SK-N-SH treated with all-trans-retinoic acid at 6 μM for 48 hours (cell line): Measurements from ENCODE around the gene PASK.

ENCODE experiments used
- ATAC-seq: fragments of 200-7000 bp; cut with Tn5 transposase; 3 replicates; pipeline ENCODE4 v1.9.1; 2020; ENCODE audit warnings: mild to moderate bottlenecking, moderate library complexity
- BACH2 ChIP-seq: fragments of 250-450 bp; sonication (Bioruptor Pico); IDR thresholded peaks from 2 replicates; pipeline ENCODE4 v1.9.0; 2021; ENCODE audit warnings: mild to moderate bottlenecking, borderline replicate concordance
- CREB5 ChIP-seq: fragments of 250-450 bp; sonication (Bioruptor Pico); IDR thresholded peaks from 2 replicates; pipeline ENCODE4 v1.5.1; 2020; ENCODE audit warnings: low read depth, mild to moderate bottlenecking, moderate library complexity
- CSDC2 ChIP-seq: fragments of 250-450 bp; sonication (Bioruptor Pico); IDR thresholded peaks from 2 replicates; pipeline ENCODE4 v1.5.0; 2020; ENCODE audit warnings: mild to moderate bottlenecking, moderate library complexity
- CSRNP3 ChIP-seq: fragments of 250-450 bp; sonication (Bioruptor Pico); IDR thresholded peaks from 2 replicates; pipeline ENCODE4 v1.5.1; 2021; ENCODE audit warnings: mild to moderate bottlenecking, moderate library complexity
- ESRRG ChIP-seq: fragments of 250-450 bp; sonication (Bioruptor Pico); IDR thresholded peaks from 2 replicates; pipeline ENCODE4 v1.6.1; 2021; ENCODE audit warnings: mild to moderate bottlenecking
- GLIS3 ChIP-seq: fragments of 250-450 bp; sonication (Bioruptor Pico); IDR thresholded peaks from 2 replicates; pipeline ENCODE4 v1.5.0; 2020; ENCODE audit warnings: mild to moderate bottlenecking, moderate library complexity
- ISL1 ChIP-seq: fragments of 250-450 bp; sonication (Bioruptor Pico); IDR thresholded peaks from 2 replicates; pipeline ENCODE4 v2.1.2; 2022; ENCODE audit warnings: mild to moderate bottlenecking, moderate library complexity
- PATZ1 ChIP-seq: fragments of 250-450 bp; sonication (Bioruptor Pico); IDR thresholded peaks from 2 replicates; pipeline ENCODE4 v1.8.0; 2020; ENCODE audit warnings: mild to moderate bottlenecking, moderate library complexity, borderline replicate concordance
- POU6F1 ChIP-seq: fragments of 250-450 bp; sonication (Bioruptor Pico); IDR thresholded peaks from 2 replicates; pipeline ENCODE4 v1.8.0; 2021; ENCODE audit warnings: low read depth, mild to moderate bottlenecking, moderate library complexity, borderline replicate concordance
- PPARA ChIP-seq: fragments of 250-450 bp; sonication (Bioruptor Pico); IDR thresholded peaks from 2 replicates; pipeline ENCODE4 v1.5.0; 2020; ENCODE audit warnings: mild to moderate bottlenecking, borderline replicate concordance
- RARB ChIP-seq: fragments of 250-450 bp; sonication (Bioruptor Pico); IDR thresholded peaks from 2 replicates; pipeline ENCODE4 v1.8.0; 2021; ENCODE audit warnings: mild to moderate bottlenecking, moderate library complexity
- SNAI2 ChIP-seq: fragments of 250-450 bp; sonication (Bioruptor Pico); IDR thresholded peaks from 2 replicates; pipeline ENCODE4 v1.5.0; 2020; ENCODE audit warnings: mild to moderate bottlenecking, moderate library complexity
- TCF4 ChIP-seq: fragments of 250-450 bp; sonication (Bioruptor Pico); IDR thresholded peaks from 2 replicates; pipeline ENCODE4 v1.8.0; 2021; ENCODE audit warnings: mild to moderate bottlenecking, moderate library complexity, borderline replicate concordance
- TOX ChIP-seq: fragments of 250-450 bp; sonication (Bioruptor Pico); IDR thresholded peaks from 2 replicates; pipeline ENCODE4 v1.8.0; 2021; ENCODE audit warnings: mild to moderate bottlenecking, moderate library complexity, borderline replicate concordance
- ZC3H10 ChIP-seq: fragments of 250-450 bp; sonication (Bioruptor Pico); IDR thresholded peaks from 2 replicates; pipeline ENCODE4 v1.5.1; 2021; ENCODE audit warnings: mild to moderate bottlenecking, moderate library complexity
- ZFP3 ChIP-seq: fragments of 250-450 bp; sonication (Bioruptor Pico); IDR thresholded peaks from 2 replicates; pipeline ENCODE4 v1.5.0; 2020; ENCODE audit warnings: mild to moderate bottlenecking, moderate library complexity
- ZFP30 ChIP-seq: fragments of 450-650 bp; formaldehyde crosslinking; IDR thresholded peaks from 2 replicates; pipeline ENCODE4 v1.5.0; 2022; ENCODE audit warnings: mild to moderate bottlenecking, moderate library complexity
- ZNF565 ChIP-seq: fragments of 450-650 bp; formaldehyde crosslinking; conservative IDR thresholded peaks from 2 replicates; pipeline ENCODE4 v1.5.0; 2020; ENCODE audit warnings: low read depth, mild to moderate bottlenecking, moderate library complexity
- ZNF70 ChIP-seq: fragments of 450-650 bp; formaldehyde crosslinking; IDR thresholded peaks from 2 replicates; pipeline ENCODE4 v1.5.0; 2020; ENCODE audit warnings: mild to moderate bottlenecking, moderate library complexity
- ZNF8 ChIP-seq: fragments of 450-650 bp; formaldehyde crosslinking; IDR thresholded peaks from 2 replicates; pipeline ENCODE4 v1.5.0; 2020; ENCODE audit warnings: mild to moderate bottlenecking, moderate library complexity

PASK gene

GRCh38 chr2:241189093-241189855 lies 40.0 kb upstream of the PASK start:
- no peak for ATAC-seq
- no peak for TF ChIP-seq ZFP3 (CRISPR knock-in tag)
- no peak for TF ChIP-seq BACH2 (CRISPR knock-in tag)
- TF ChIP-seq SNAI2 (CRISPR knock-in tag), result no peak
- TF ChIP-seq ZFP30 (CRISPR knock-in tag), result no peak
- TF ChIP-seq, all 23 proteins: peak for 0

- ATAC-seq, result no peak; the same call in 2 of the 3 replicates
- no peak for TF ChIP-seq CREB5
- no peak for TF ChIP-seq ISL1
- no peak for TF ChIP-seq SNAI2 (CRISPR knock-in tag)
- no peak for TF ChIP-seq PPARA (CRISPR knock-in tag)
- TF ChIP-seq ZNF70 (CRISPR knock-in tag), result no peak
- no peak for TF ChIP-seq CSRNP3 (CRISPR knock-in tag)
- TF ChIP-seq GLIS3, result no peak
- TF ChIP-seq, all 23 proteins: peak for 0
These were observed 39.3 kb upstream of the PASK start, which contains the start of gene ANO7 for GRCh38 chr2:241188361-241189092. Gene ANO7, plus strand, starts transcription at chr2:241188677. Its CDS starts 1,387 bp downstream, at chr2:241190064.

- TF ChIP-seq ZNF565 (CRISPR knock-in tag), result no peak
- no peak for TF ChIP-seq ZNF8
- TF ChIP-seq ZNF70 (CRISPR knock-in tag), result no peak
- TF ChIP-seq CSDC2, result no peak
- TF ChIP-seq ESRRG (CRISPR knock-in tag), result no peak
- TF ChIP-seq RARB (CRISPR knock-in tag), result no peak
- TF ChIP-seq CREB5, result no peak
- no peak for TF ChIP-seq ZC3H10 (CRISPR knock-in tag)
- no peak for TF ChIP-seq POU6F1 (CRISPR knock-in tag)
- TF ChIP-seq, all 23 proteins: peak for 0
These were observed 38.6 kb upstream of the PASK start for GRCh38 chr2:241187918-241188234.

GRCh38 chr2:241187101-241187917 lies 38.0 kb upstream of the PASK start:
- no peak for ATAC-seq
- TF ChIP-seq PPARA (CRISPR knock-in tag), result no peak
- no peak for TF ChIP-seq TCF4 (CRISPR knock-in tag)
- no peak for TF ChIP-seq PATZ1 (CRISPR knock-in tag)
- no peak for TF ChIP-seq ZC3H10 (CRISPR knock-in tag)
- no peak for TF ChIP-seq ZNF565 (CRISPR knock-in tag)
- TF ChIP-seq CSRNP3 (CRISPR knock-in tag), result no peak
- TF ChIP-seq CREB5, result no peak
- TF ChIP-seq ZNF70 (CRISPR knock-in tag), result no peak
- no peak for TF ChIP-seq TOX (CRISPR knock-in tag)
- no peak for TF ChIP-seq ZNF8
- TF ChIP-seq RARB (CRISPR knock-in tag), result no peak
- TF ChIP-seq POU6F1 (CRISPR knock-in tag), result no peak

More at GRCh38 chr2:241187918-241188234, 38.6 kb upstream of the PASK start:
- no peak for ATAC-seq
